A204.1 (cell line): ENCODE results near the gene SUPT20HL2.
"Not testable (repeated sequence)": the region's sequence is repeated elsewhere in the genome, so short reads cannot be mapped to it uniquely, and the experiment has no call there.

Experiments
- FAIRE-seq: peaks from 2 replicates; lab custom pipeline; 2012; peaks lifted over from hg19 to GRCh38; lab: Jason Lieb, UNC

The SUPT20HL2 gene

GRCh38 chrX:24314019-24314635 lies at the start of gene SUPT20HL2:
Gene SUPT20HL2 (minus strand): TSS chrX:24314069. CDS start chrX:24313315, 754 bp downstream.
- FAIRE-seq: no peak

GRCh38 chrX:24362089-24362745 lies 48.3 kb upstream of the SUPT20HL2 start:
- not testable (repeated sequence) for FAIRE-seq

GRCh38 chrX:24360272-24360671 lies 46.4 kb upstream of the SUPT20HL2 start, which contains the start of gene SUPT20HL1:
Gene SUPT20HL1 (plus strand): TSS chrX:24360639. CDS start chrX:24362761, 2,122 bp downstream.
- no peak for FAIRE-seq

GRCh38 chrX:24357106-24357505 lies 43.2 kb upstream of the SUPT20HL2 start:
- no peak for FAIRE-seq

- no peak for FAIRE-seq
These were observed 41.2 kb upstream of the SUPT20HL2 start for GRCh38 chrX:24355095-24355494.

GRCh38 chrX:24350217-24350616 lies 36.3 kb upstream of the SUPT20HL2 start:
- FAIRE-seq: no peak

- FAIRE-seq: no peak
These were observed 34.0 kb upstream of the SUPT20HL2 start for GRCh38 chrX:24347881-24348280.

- no peak for FAIRE-seq
These were observed 29.9 kb upstream of the SUPT20HL2 start for GRCh38 chrX:24343719-24344118.

- no peak for FAIRE-seq
These were observed 27.9 kb upstream of the SUPT20HL2 start for GRCh38 chrX:24341795-24342194.

GRCh38 chrX:24340501-24340900 lies 26.6 kb upstream of the SUPT20HL2 start:
- FAIRE-seq: no peak

- no peak for FAIRE-seq
These were observed 26.0 kb upstream of the SUPT20HL2 start for GRCh38 chrX:24339911-24340310.

GRCh38 chrX:24335871-24336270 lies 22.0 kb upstream of the SUPT20HL2 start:
- no peak for FAIRE-seq

GRCh38 chrX:24334461-24334860 lies 20.6 kb upstream of the SUPT20HL2 start:
- no peak for FAIRE-seq

- FAIRE-seq: no peak
These were observed 19.5 kb upstream of the SUPT20HL2 start for GRCh38 chrX:24333371-24333770.

GRCh38 chrX:24332878-24333277 lies 19.0 kb upstream of the SUPT20HL2 start:
- FAIRE-seq: no peak

- no peak for FAIRE-seq
These were observed 11.4 kb upstream of the SUPT20HL2 start for GRCh38 chrX:24325231-24325630.

- no peak for FAIRE-seq
These were observed 8.0 kb upstream of the SUPT20HL2 start for GRCh38 chrX:24321741-24322395.

GRCh38 chrX:24317567-24317966 lies 3.7 kb upstream of the SUPT20HL2 start:
- no peak for FAIRE-seq

- no peak for FAIRE-seq
These were observed 2.2 kb upstream of the SUPT20HL2 start for GRCh38 chrX:24316111-24316510.

GRCh38 chrX:24312249-24312607 lies 1.6 kb downstream of the SUPT20HL2 start:
- not testable (repeated sequence) for FAIRE-seq

GRCh38 chrX:24311507-24312248 lies 2.2 kb downstream of the SUPT20HL2 start:
- FAIRE-seq: not testable (repeated sequence)

GRCh38 chrX:24310916-24311315 lies 3.0 kb downstream of the SUPT20HL2 start:
- FAIRE-seq: not testable (repeated sequence)
